Panc1 (cell line): ENCODE results near the gene CRYZ. TPM values are rescaled to one million over a fixed set of nuclear protein-coding genes. Genes with fewer than 3 reads are reported as not detected.
"Not testable (repeated sequence)": the region's sequence is repeated elsewhere in the genome, so short reads cannot be mapped to it uniquely, and the experiment has no call there.

Experiments used
- ATAC-seq: fragments of 200-7000 bp; cut with Tn5 transposase; 2 replicates; pipeline ENCODE4 v1.9.1; 2020; ENCODE audit warnings: mild to moderate bottlenecking, moderate library complexity
- BruUV-seq: library from RNA; stranded (reverse); fragments of 400-500 nt; replicated peaks from 2 replicates; lab custom pipeline; 2021; lab: Mats Ljungman, UMichigan
- CTCF ChIA-PET: fragments of 300-600 bp; sonication (Branson Sonifier 250); formaldehyde crosslinking; loops from one replicate; lab custom pipeline; 2022; ENCODE audit warnings: antibody characterized with exemption; lab: Charles Lee
- POLR2A ChIA-PET: fragments of 300-600 bp; sonication (Branson Sonifier 250); formaldehyde crosslinking; loops from one replicate; lab custom pipeline; 2022; ENCODE audit warnings: antibody characterized with exemption; lab: Charles Lee
- DNase-seq: peaks from one replicate; pipeline ENCODE4 v3.0.0-alpha.2; 2010; ENCODE audit warnings: low read depth, low spot score
- H3K27ac ChIP-seq: 2 replicates; pipeline ENCODE4 v1.5.1; 2011; ENCODE audit warnings: mild to moderate bottlenecking, low read length, inconsistent platforms
- H3K27me3 ChIP-seq: fragments of 200-500 bp; sonication (Bioruptor generic); 2 replicates; pipeline ENCODE4 v1.6.0; 2014; ENCODE audit warnings: low read length, inconsistent platforms; ENCODE audit not compliant: control insufficient read depth, insufficient read depth
- H3K36me3 ChIP-seq: fragments of 200-500 bp; sonication (Bioruptor generic); 2 replicates; pipeline ENCODE4 v1.5.1; 2014; ENCODE audit warnings: inconsistent platforms, mild to moderate bottlenecking, low read length, moderate library complexity; ENCODE audit not compliant: control insufficient read depth, insufficient read depth
- H3K4me1 ChIP-seq: 2 replicates; pipeline ENCODE4 v1.5.1; 2011; ENCODE audit warnings: inconsistent platforms, mild to moderate bottlenecking, low read length, moderate library complexity; ENCODE audit not compliant: control insufficient read depth, insufficient read depth
- H3K4me3 ChIP-seq, 2 experiments: 2 replicates each; pipeline ENCODE4 v1.5.1; 2011 to 2012; ENCODE audit warnings: low read depth in 2 of 2, low read length in 2 of 2, mild to moderate bottlenecking in 2 of 2, inconsistent platforms in 1 of 2, moderate library complexity in 1 of 2
- H3K9me3 ChIP-seq: fragments of 200-500 bp; sonication (Bioruptor generic); 2 replicates; pipeline ENCODE4 v1.5.1; 2014; ENCODE audit warnings: low read depth, mild to moderate bottlenecking, inconsistent platforms, low read length, moderate library complexity; ENCODE audit not compliant: control insufficient read depth, insufficient read depth
- POLR2AphosphoS5 ChIP-seq: IDR thresholded peaks from 2 replicates; pipeline ENCODE4 v1.6.1; 2012; ENCODE audit warnings: mild to moderate bottlenecking, low read depth, low read length, moderate library complexity
- SIN3A ChIP-seq: IDR thresholded peaks from 2 replicates; pipeline ENCODE4 v1.6.1; 2012; ENCODE audit warnings: low read depth, mild to moderate bottlenecking, low read length, moderate library complexity, borderline replicate concordance; ENCODE audit not compliant: insufficient read depth
- TCF7L2 ChIP-seq: IDR thresholded peaks from 2 replicates; pipeline ENCODE4 v1.6.1; 2011; ENCODE audit warnings: mild to moderate bottlenecking, low read depth, low read length, inconsistent platforms
- in situ Hi-C: cut with HindIII; loops from 2 replicates; pipeline ENCODE4 v1.10.0; 2016; ENCODE audit warnings: low sequenced_read_pairs, low pct_unique_long_range_greater_than_20kb
- intact Hi-C: fragments of 100-400 bp; cut with micrococcal nuclease; formaldehyde crosslinking; loops from one replicate; pipeline ENCODE4 v1.10.0; 2022; ENCODE audit not compliant: unreplicated experiment
- total RNA-seq: library from RNA; stranded (reverse); gene quantifications from one replicate; pipeline ENCODE4 v1.2.1, GENCODE V29; 2021; ENCODE audit not compliant: unreplicated experiment
- TF ChIP-seq, protein P1 (sequence below): fragments of 450-650 bp; IDR thresholded peaks from 2 replicates; pipeline ENCODE4 v1.5.1; 2017; ENCODE audit warnings: mild to moderate bottlenecking
- TF ChIP-seq, protein P2 (sequence below), 2 experiments: IDR thresholded peaks; 2 replicates each; pipeline ENCODE4 v1.6.1; 2011 to 2012; ENCODE audit warnings: low read depth in 2 of 2, control low read depth in 1 of 2, low read length in 1 of 2, mild to moderate bottlenecking in 1 of 2, moderate library complexity in 1 of 2; ENCODE audit not compliant: insufficient read depth in 1 of 2

CRYZ gene
- total RNA-seq, 1 experiment from 2014 or later: 32.7 TPM

DNA sequence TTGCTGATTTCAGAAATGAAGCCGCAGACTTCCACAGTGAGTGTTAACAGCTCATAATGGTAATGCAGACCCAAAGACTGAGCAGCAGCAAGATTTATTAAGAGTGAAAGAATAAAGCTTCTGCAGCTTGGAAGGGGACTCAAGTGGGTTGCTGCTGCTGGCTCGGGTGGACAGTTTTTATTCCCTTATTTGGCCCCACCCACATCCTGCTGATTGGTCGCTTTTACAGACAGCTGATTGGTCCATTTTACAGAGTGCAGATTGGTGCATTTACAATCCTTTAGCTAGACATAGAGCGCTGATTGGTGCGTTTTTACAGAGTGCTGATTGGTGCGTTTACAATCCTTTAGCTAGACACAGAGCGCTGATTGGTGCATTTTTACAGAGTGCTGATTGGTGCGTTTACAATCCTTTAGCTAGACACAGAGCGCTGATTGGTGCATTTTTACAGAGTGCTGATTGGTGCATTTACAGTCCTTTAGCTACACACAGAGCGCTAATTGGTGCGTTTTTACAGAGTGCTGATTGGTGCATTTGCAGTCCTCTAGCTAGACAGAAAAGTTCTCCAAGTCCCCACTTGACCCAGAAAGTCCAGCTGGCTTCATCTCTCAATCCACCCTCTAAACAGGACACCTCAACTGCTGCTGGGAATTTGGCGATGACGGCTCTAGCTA is 7.6 kb upstream of the CRYZ start:
- H3K4me3 ChIP-seq, H3K27me3 ChIP-seq, DNase-seq, ATAC-seq, H3K4me1 ChIP-seq, CTCF ChIA-PET, intact Hi-C loops, BruUV-seq, H3K9me3 ChIP-seq, H3K27ac ChIP-seq, in situ Hi-C loops, POLR2A ChIA-PET: not testable (repeated sequence)
- peaks cover 12% of the 10 kb centered on the region; the same call in 1 of the 2 replicates for H3K36me3 ChIP-seq

GRCh38 chr1:74737333-74737732 is 4.5 kb upstream of the CRYZ start:
- Histone ChIP-seq H3K36me3 (peaks cover 13% of the 10 kb centered on the region; the same call in 1 of the 2 replicates), H3K9me3 (no peaks in the 10 kb centered on the region), H3K27me3 (no peaks in the 10 kb centered on the region), H3K4me3 (no peak overlapping the region), H3K4me1 (peaks cover 8% of the 10 kb centered on the region), H3K27ac (no peak overlapping the region)
- intact Hi-C loops: no loop called here
- in situ Hi-C loops: no loop called here
- ChIA-PET POLR2A (no interaction called here), CTCF (no interaction called here)
- ATAC-seq (no peak), DNase-seq (no peak)
- no peak for TF ChIP-seq POLR2AphosphoS5
- no peak for TF ChIP-seq SIN3A
- no peak for TF ChIP-seq TCF7L2
- TF ChIP-seq, protein P1, sequence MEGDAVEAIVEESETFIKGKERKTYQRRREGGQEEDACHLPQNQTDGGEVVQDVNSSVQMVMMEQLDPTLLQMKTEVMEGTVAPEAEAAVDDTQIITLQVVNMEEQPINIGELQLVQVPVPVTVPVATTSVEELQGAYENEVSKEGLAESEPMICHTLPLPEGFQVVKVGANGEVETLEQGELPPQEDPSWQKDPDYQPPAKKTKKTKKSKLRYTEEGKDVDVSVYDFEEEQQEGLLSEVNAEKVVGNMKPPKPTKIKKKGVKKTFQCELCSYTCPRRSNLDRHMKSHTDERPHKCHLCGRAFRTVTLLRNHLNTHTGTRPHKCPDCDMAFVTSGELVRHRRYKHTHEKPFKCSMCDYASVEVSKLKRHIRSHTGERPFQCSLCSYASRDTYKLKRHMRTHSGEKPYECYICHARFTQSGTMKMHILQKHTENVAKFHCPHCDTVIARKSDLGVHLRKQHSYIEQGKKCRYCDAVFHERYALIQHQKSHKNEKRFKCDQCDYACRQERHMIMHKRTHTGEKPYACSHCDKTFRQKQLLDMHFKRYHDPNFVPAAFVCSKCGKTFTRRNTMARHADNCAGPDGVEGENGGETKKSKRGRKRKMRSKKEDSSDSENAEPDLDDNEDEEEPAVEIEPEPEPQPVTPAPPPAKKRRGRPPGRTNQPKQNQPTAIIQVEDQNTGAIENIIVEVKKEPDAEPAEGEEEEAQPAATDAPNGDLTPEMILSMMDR: no peak
- TF ChIP-seq, protein P2, sequence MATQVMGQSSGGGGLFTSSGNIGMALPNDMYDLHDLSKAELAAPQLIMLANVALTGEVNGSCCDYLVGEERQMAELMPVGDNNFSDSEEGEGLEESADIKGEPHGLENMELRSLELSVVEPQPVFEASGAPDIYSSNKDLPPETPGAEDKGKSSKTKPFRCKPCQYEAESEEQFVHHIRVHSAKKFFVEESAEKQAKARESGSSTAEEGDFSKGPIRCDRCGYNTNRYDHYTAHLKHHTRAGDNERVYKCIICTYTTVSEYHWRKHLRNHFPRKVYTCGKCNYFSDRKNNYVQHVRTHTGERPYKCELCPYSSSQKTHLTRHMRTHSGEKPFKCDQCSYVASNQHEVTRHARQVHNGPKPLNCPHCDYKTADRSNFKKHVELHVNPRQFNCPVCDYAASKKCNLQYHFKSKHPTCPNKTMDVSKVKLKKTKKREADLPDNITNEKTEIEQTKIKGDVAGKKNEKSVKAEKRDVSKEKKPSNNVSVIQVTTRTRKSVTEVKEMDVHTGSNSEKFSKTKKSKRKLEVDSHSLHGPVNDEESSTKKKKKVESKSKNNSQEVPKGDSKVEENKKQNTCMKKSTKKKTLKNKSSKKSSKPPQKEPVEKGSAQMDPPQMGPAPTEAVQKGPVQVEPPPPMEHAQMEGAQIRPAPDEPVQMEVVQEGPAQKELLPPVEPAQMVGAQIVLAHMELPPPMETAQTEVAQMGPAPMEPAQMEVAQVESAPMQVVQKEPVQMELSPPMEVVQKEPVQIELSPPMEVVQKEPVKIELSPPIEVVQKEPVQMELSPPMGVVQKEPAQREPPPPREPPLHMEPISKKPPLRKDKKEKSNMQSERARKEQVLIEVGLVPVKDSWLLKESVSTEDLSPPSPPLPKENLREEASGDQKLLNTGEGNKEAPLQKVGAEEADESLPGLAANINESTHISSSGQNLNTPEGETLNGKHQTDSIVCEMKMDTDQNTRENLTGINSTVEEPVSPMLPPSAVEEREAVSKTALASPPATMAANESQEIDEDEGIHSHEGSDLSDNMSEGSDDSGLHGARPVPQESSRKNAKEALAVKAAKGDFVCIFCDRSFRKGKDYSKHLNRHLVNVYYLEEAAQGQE (IDR thresholded peaks at IDR 0.05; ENCODE audit: insufficient read depth in 1 of 2, low read depth in 2 of 2, low read length in 1 of 2): no peak
- no TSS peak for BruUV-seq
